Hippocampal formation (tissue), 2 donors: ENCODE measurements around the gene SHROOM1.
A peak's percentile ranks its signal among the peaks of the same experiment; 100 is the strongest.
"Not testable (repeated sequence)": the region's sequence is repeated elsewhere in the genome, so short reads cannot be mapped to it uniquely, and the experiment has no call there.

ENCODE experiments used
- DNase-seq, 2 donors: peaks; one replicate each; lab custom pipeline; 2025; lab: John Stamatoyannopoulos, UW

The SHROOM1 gene

GRCh38 chr5:132806804-132807162 is 23.7 kb downstream of the SHROOM1 start:
- not testable (repeated sequence) for DNase-seq

GRCh38 chr5:132805872-132806271 is 24.6 kb downstream of the SHROOM1 start:
- not testable (repeated sequence) for DNase-seq

GRCh38 chr5:132804219-132804618 is 26.2 kb downstream of the SHROOM1 start:
- DNase-seq: not testable (repeated sequence)

GRCh38 chr5:132802685-132803066 is 27.8 kb downstream of the SHROOM1 start:
- not testable (repeated sequence) for DNase-seq

GRCh38 chr5:132802044-132802684 is 28.3 kb downstream of the SHROOM1 start:
- DNase-seq: no peak

- DNase-seq: peak; percentile 59 to 93
Measured at GRCh38 chr5:132800545-132800944, 29.9 kb downstream of the SHROOM1 start.

GRCh38 chr5:132799392-132799791 is 31.1 kb downstream of the SHROOM1 start:
- DNase-seq: no peak

- peak; percentile 75 to 90 for DNase-seq
Measured at GRCh38 chr5:132797651-132798050, 32.8 kb downstream of the SHROOM1 start.

GRCh38 chr5:132791026-132791425 is 39.4 kb downstream of the SHROOM1 start:
- no peak for DNase-seq

- peak in 1 of 2 donors; percentile 64 for DNase-seq
Measured at GRCh38 chr5:132790201-132790865, 40.1 kb downstream of the SHROOM1 start.

GRCh38 chr5:132788990-132789886 is 41.2 kb downstream of the SHROOM1 start:
- no peak for DNase-seq

GRCh38 chr5:132788508-132788907 is 41.9 kb downstream of the SHROOM1 start:
- no peak for DNase-seq

- DNase-seq: no peak
Measured at GRCh38 chr5:132787076-132787475, 43.4 kb downstream of the SHROOM1 start.

GRCh38 chr5:132785864-132786263 is 44.6 kb downstream of the SHROOM1 start:
- DNase-seq: no peak

GRCh38 chr5:132785365-132785764 is 45.1 kb downstream of the SHROOM1 start:
- no peak for DNase-seq

GRCh38 chr5:132782101-132782500 is 48.3 kb downstream of the SHROOM1 start:
- DNase-seq: peak in 1 of 2 donors; percentile 51

GRCh38 chr5:132781029-132781428 is 49.4 kb downstream of the SHROOM1 start:
- DNase-seq: no peak

GRCh38 chr5:132780577-132780976 is 49.9 kb downstream of the SHROOM1 start:
- no peak for DNase-seq

- peak; percentile 71 to 80 for DNase-seq
Measured at GRCh38 chr5:132779961-132780360, 50.5 kb downstream of the SHROOM1 start.

- DNase-seq: no peak
Measured at GRCh38 chr5:132778856-132779255, 51.6 kb downstream of the SHROOM1 start.

- no peak for DNase-seq
Measured at GRCh38 chr5:132778129-132778528, 52.3 kb downstream of the SHROOM1 start.

- DNase-seq: peak; percentile 38 to 66
Measured at GRCh38 chr5:132777209-132778069, 53.0 kb downstream of the SHROOM1 start, which contains the start of gene SEPTIN8. TSS of gene SEPTIN8 (minus strand) at chr5:132777239. CDS start at chr5:132777137, 102 bp downstream.
